22Rv1 (cell line): ENCODE data around the gene ZNF750.

ENCODE experiments used
- H3K27ac ChIP-seq: fragments of 450-650 bp; 2 replicates; pipeline ENCODE4 v1.5.1; 2017
- CTCF ChIP-seq: fragments of 450-650 bp; IDR thresholded peaks from 2 replicates; pipeline ENCODE4 v1.5.1; 2017; ENCODE audit warnings: mild to moderate bottlenecking
- ZFX ChIP-seq: fragments of 450-650 bp; IDR thresholded peaks from 2 replicates; pipeline ENCODE4 v1.6.1; 2017; ENCODE audit warnings: antibody characterized with exemption, borderline replicate concordance

The ZNF750 gene

GRCh38 chr17:82854226-82854625 lies 14.4 kb upstream of the ZNF750 start:
- H3K27ac ChIP-seq, result no peak overlapping the region

GRCh38 chr17:82851381-82851780 lies 11.6 kb upstream of the ZNF750 start:
- TF ChIP-seq ZFX (no peak), CTCF (no peak)
- H3K27ac ChIP-seq, result no peak overlapping the region

More at GRCh38 chr17:82854226-82854625, 14.4 kb upstream of the ZNF750 start:
- TF ChIP-seq ZFX (no peak), CTCF (no peak)

GRCh38 chr17:82849076-82849945 lies 9.5 kb upstream of the ZNF750 start:
- TF ChIP-seq ZFX, result no peak
- TF ChIP-seq CTCF, result no peak

GRCh38 chr17:82848022-82848592 lies 8.3 kb upstream of the ZNF750 start:
- TF ChIP-seq CTCF, result no peak
- TF ChIP-seq ZFX, result no peak
- no peak overlapping the region for H3K27ac ChIP-seq

More at GRCh38 chr17:82849076-82849945, 9.5 kb upstream of the ZNF750 start:
- no peak overlapping the region for H3K27ac ChIP-seq

GRCh38 chr17:82846061-82846691 lies 6.4 kb upstream of the ZNF750 start:
- no peak for TF ChIP-seq CTCF
- TF ChIP-seq ZFX, result no peak
- H3K27ac ChIP-seq, result no peak overlapping the region

- H3K27ac ChIP-seq, result no peak overlapping the region
- no peak for TF ChIP-seq ZFX
- TF ChIP-seq CTCF, result no peak
Measured at GRCh38 chr17:82845163-82845807, 5.5 kb upstream of the ZNF750 start.
